ENCODE measurements around the gene PRICKLE4.
"Not testable (repeated sequence)": the region's sequence is repeated elsewhere in the genome, so short reads cannot be mapped to it uniquely, and the experiment has no call there.

Gene PRICKLE4

GRCh38 chr6:41801380-41801779 is 20.8 kb downstream of the PRICKLE4 start:
- DNase-seq: no peak

- DNase-seq: no peak
Observed at GRCh38 chr6:41805830-41806774, 25.5 kb downstream of the PRICKLE4 start.

- no peak for DNase-seq
Observed at GRCh38 chr6:41811095-41811494, 30.5 kb downstream of the PRICKLE4 start.

- DNase-seq: not testable (repeated sequence)
Observed at GRCh38 chr6:41811946-41812345, 31.4 kb downstream of the PRICKLE4 start.

GRCh38 chr6:41813469-41813868 is 32.9 kb downstream of the PRICKLE4 start:
- no peak for DNase-seq

GRCh38 chr6:41813956-41814355 is 33.4 kb downstream of the PRICKLE4 start:
- DNase-seq: no peak

- no peak for DNase-seq
Observed at GRCh38 chr6:41814629-41815028, 34.0 kb downstream of the PRICKLE4 start.

- no peak for DNase-seq
Observed at GRCh38 chr6:41815587-41815986, 35.0 kb downstream of the PRICKLE4 start.

GRCh38 chr6:41818271-41819054 is 37.9 kb downstream of the PRICKLE4 start:
- DNase-seq: no peak

- no peak for DNase-seq
Observed at GRCh38 chr6:41821266-41821665, 40.7 kb downstream of the PRICKLE4 start.

GRCh38 chr6:41822021-41822420 is 41.4 kb downstream of the PRICKLE4 start:
- no peak for DNase-seq

GRCh38 chr6:41823178-41823577 is 42.6 kb downstream of the PRICKLE4 start:
- no peak for DNase-seq

GRCh38 chr6:41824571-41825569 is 44.3 kb downstream of the PRICKLE4 start:
- DNase-seq: no peak

- no peak for DNase-seq
Observed at GRCh38 chr6:41826343-41827022, 45.9 kb downstream of the PRICKLE4 start.

- no peak for DNase-seq
Observed at GRCh38 chr6:41832263-41832662, 51.7 kb downstream of the PRICKLE4 start.

GRCh38 chr6:41836022-41836659 is 55.6 kb downstream of the PRICKLE4 start:
- DNase-seq: no peak

- DNase-seq: no peak
Observed at GRCh38 chr6:41836660-41837052, 56.1 kb downstream of the PRICKLE4 start.

Data from activated CD4-positive, CD25-positive, alpha-beta regulatory T cell treated with anti-CD3 and anti-CD28 coated beads, Interleukin-2, amount 50 U/mL, for 72 hours (primary cell).